OCI-LY3 (cell line): Measurements from ENCODE around the gene MXI1.
"Not testable (repeated sequence)": the region's sequence is repeated elsewhere in the genome, so short reads cannot be mapped to it uniquely, and the experiment has no call there.

Experiments
- H2AFZ ChIP-seq: fragments of 200-600, 300-600 bp; shearing (Covaris generic); 2 replicates; pipeline ENCODE4 v1.6.0; 2014; ENCODE audit warnings: antibody characterized with exemption, low read depth, low read length
- H3K27ac ChIP-seq: fragments of 200-600, 300-600 bp; sonication (generic); 2 replicates; pipeline ENCODE4 v1.5.1; 2014; ENCODE audit warnings: mild to moderate bottlenecking, low read length, moderate library complexity, mixed read lengths
- H3K27me3 ChIP-seq: fragments of 200-600, 300-600 bp; sonication (generic); 2 replicates; pipeline ENCODE4 v1.6.1; 2014; ENCODE audit warnings: low read depth, low read length, mixed read lengths
- H3K36me3 ChIP-seq: fragments of 200-600, 300-600 bp; sonication (generic); replicated peaks from 2 replicates; pipeline ENCODE3; 2014; ENCODE audit warnings: low read depth, low read length, mixed read lengths
- H3K4me1 ChIP-seq: fragments of 300-600, 200-600 bp; sonication (generic); 2 replicates; pipeline ENCODE4 v1.6.1; 2014; ENCODE audit warnings: low read length, mixed read lengths
- H3K4me2 ChIP-seq: fragments of 200-600, 300-600 bp; sonication (generic); 2 replicates; pipeline ENCODE4 v1.6.1; 2014; ENCODE audit warnings: low read length, mixed read lengths
- H3K4me3 ChIP-seq: fragments of 300-600, 200-600 bp; sonication (generic); 2 replicates; pipeline ENCODE4 v1.5.1; 2014; ENCODE audit warnings: antibody characterized with exemption, mild to moderate bottlenecking, low read length, moderate library complexity
- H3K79me2 ChIP-seq: fragments of 300-600, 200-600 bp; shearing (Covaris generic); 2 replicates; pipeline ENCODE4 v1.6.1; 2014; ENCODE audit warnings: mild to moderate bottlenecking, low read length, mixed read lengths
- H3K9ac ChIP-seq: fragments of 300-600, 200-600 bp; shearing (Covaris generic); 2 replicates; pipeline ENCODE4 v1.6.0; 2014; ENCODE audit warnings: mild to moderate bottlenecking, low read length, moderate library complexity
- H3K9me3 ChIP-seq: fragments of 200-600, 300-600 bp; shearing (Covaris generic); 2 replicates; pipeline ENCODE4 v1.6.1; 2014; ENCODE audit warnings: low read length, mixed read lengths; ENCODE audit not compliant: insufficient read depth
- H4K20me1 ChIP-seq: fragments of 200-600, 300-600 bp; sonication (generic); 2 replicates; pipeline ENCODE4 v1.6.1; 2016; ENCODE audit warnings: low read length, mixed read lengths; ENCODE audit not compliant: insufficient read depth
- EZH2phosphoT487 ChIP-seq: fragments of 200-600 bp; shearing (Covaris generic); IDR thresholded peaks from 2 replicates; pipeline ENCODE4 v1.6.1; 2018; ENCODE audit warnings: antibody characterized with exemption, mixed run types, low read depth
- TF ChIP-seq, protein P1 (sequence below): fragments of 200-600, 300-600 bp; sonication (generic); IDR thresholded peaks from 2 replicates; pipeline ENCODE4 v1.5.1; 2014; ENCODE audit warnings: antibody characterized with exemption, low read length, low read depth

MXI1 gene

DNA sequence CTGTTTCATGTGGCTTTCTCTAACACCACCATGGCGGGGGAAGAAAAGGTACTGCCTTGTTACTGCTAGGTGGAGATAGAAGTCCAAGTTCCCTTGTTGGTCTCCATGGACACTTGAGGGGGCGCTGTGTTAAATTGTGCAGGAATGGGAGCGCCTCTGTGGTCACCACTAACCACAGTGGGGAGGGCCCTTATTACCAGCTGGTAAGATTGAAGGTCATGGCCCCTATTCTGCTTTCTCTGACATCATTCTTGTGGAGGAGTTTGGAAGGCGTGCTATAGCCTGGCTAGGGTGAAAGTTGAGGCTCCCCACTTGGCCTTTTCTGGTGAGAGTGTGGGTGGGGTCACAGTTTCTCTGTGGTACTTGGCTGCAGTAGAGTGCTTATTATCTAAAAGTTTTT, 14.9 kb upstream of the MXI1 start:
- no peaks in the 10 kb centered on the region for H4K20me1 ChIP-seq
- no peaks in the 10 kb centered on the region for H3K79me2 ChIP-seq
- H3K4me3 ChIP-seq: no peak overlapping the region
- peaks cover 11% of the 10 kb centered on the region for H3K4me1 ChIP-seq
- H3K36me3 ChIP-seq: no peaks in the 10 kb centered on the region
- H3K4me2 ChIP-seq: no peak overlapping the region
- H3K27me3 ChIP-seq: peaks cover 12% of the 10 kb centered on the region; the same call in 1 of the 2 replicates
- H3K27ac ChIP-seq: no peak overlapping the region
- TF ChIP-seq, protein P1, sequence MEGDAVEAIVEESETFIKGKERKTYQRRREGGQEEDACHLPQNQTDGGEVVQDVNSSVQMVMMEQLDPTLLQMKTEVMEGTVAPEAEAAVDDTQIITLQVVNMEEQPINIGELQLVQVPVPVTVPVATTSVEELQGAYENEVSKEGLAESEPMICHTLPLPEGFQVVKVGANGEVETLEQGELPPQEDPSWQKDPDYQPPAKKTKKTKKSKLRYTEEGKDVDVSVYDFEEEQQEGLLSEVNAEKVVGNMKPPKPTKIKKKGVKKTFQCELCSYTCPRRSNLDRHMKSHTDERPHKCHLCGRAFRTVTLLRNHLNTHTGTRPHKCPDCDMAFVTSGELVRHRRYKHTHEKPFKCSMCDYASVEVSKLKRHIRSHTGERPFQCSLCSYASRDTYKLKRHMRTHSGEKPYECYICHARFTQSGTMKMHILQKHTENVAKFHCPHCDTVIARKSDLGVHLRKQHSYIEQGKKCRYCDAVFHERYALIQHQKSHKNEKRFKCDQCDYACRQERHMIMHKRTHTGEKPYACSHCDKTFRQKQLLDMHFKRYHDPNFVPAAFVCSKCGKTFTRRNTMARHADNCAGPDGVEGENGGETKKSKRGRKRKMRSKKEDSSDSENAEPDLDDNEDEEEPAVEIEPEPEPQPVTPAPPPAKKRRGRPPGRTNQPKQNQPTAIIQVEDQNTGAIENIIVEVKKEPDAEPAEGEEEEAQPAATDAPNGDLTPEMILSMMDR: no peak
- TF ChIP-seq EZH2phosphoT487: no peak
- H3K9me3 ChIP-seq: no peaks in the 10 kb centered on the region
- H2AFZ ChIP-seq: no peak overlapping the region
- no peak overlapping the region for H3K9ac ChIP-seq

DNA sequence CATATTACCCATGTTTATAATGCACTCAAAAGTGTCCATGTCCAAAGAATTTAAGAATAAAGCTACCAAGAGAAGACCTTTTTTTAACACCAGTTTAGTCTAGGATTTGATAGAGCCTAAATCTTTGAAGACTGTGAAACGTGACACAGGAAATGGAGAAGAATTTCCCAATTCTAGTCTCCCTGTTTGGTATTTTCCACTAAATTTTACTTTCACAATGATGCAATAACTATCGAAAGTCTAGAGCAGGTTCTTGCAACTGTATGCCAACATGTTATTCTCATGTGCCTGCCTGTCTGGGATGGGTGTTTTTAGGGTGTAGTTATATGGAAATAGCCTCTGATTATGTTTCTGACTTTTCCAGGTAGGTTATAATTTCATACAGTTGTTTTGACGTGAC, 6.9 kb upstream of the MXI1 start:
- H3K27me3 ChIP-seq: peaks cover 21% of the 10 kb centered on the region

DNA sequence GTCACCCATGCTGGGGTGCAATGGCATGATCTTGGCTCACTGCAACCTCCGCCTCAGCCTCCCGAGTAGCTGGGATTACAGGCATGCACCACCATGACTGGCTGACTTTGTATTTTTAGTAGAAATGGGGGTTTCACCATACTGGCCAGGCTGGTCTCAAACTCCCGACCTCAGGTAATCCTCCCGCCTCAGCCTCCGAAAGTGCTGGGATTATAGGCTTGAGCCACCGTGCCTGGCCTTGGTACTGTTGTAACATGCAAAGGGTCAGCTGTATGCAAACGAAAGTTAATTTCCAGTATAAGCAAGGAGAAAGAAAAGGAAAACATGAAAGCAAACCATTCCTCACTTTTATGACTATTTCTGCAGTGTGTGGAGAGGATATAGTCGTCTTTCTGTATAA, 6.4 kb upstream of the MXI1 start:
- H3K27me3 ChIP-seq: peaks cover 23% of the 10 kb centered on the region
- not testable (repeated sequence) for H3K4me3 ChIP-seq, H3K4me2 ChIP-seq, H3K9me3 ChIP-seq, H3K4me1 ChIP-seq, H2AFZ ChIP-seq, H4K20me1 ChIP-seq, H3K9ac ChIP-seq, H3K27ac ChIP-seq, H3K79me2 ChIP-seq, H3K36me3 ChIP-seq

More for the DNA sequence above, 6.9 kb upstream of the MXI1 start:
- no peak overlapping the region for H2AFZ ChIP-seq
- H3K79me2 ChIP-seq: no peaks in the 10 kb centered on the region
- no peak overlapping the region for H3K27ac ChIP-seq
- H3K36me3 ChIP-seq: no peaks in the 10 kb centered on the region
- H3K4me2 ChIP-seq: no peak overlapping the region
- TF ChIP-seq, protein P1: no peak
- TF ChIP-seq EZH2phosphoT487: no peak
- no peak overlapping the region for H3K9ac ChIP-seq
- H3K9me3 ChIP-seq: no peaks in the 10 kb centered on the region
- H3K4me1 ChIP-seq: peaks cover 4% of the 10 kb centered on the region; the same call in 1 of the 2 replicates
- no peak overlapping the region for H3K4me3 ChIP-seq
- H4K20me1 ChIP-seq: no peaks in the 10 kb centered on the region

DNA sequence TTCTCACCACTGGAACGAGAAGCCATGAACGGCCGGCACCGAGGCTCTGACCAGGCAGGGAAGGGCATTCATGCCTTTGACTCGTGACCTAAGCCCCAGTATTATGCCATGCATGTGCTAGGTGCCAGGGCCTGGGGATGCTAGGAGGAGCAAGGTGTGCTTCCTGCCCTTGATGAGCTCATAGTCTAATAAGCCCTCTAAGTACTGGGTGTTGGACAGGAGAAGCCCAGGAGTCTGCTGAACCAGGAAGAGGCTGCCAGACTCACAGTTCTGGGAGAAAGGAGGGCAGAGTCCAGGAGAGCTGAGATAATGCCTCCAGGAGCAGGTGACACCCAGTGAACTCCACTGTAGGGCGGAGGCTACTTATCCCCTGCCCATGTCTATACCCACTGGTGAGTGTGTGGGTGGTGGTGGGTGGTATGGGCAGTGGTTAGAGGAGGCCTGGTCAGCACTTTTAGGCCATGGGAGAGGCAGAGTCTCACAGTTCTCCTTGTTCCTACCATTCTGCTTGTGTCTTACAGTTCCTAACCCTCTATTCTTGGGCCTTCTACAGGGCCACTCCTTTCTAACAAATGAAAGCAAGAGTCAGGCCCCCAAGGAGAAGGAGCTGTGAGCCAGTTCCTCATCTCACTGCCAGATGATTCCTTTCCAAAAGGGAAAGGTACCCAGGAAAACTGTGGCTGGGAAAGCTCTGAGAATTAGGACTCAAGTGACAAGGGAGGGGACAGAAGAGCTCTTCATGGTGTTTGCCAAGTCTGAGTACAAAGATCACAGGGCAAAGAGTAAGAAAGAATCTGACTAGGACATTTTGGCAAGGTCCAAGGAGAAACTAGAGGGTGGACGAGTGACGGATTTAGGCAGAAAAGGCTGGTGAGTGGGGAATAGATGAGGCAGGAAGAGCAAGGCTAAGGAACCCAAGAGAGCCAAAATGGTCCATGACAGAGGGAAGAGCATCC, 3.6 kb upstream of the MXI1 start:
- H3K27ac ChIP-seq: no peak overlapping the region
- H3K36me3 ChIP-seq: no peaks in the 10 kb centered on the region
- TF ChIP-seq, protein P1: no peak
- TF ChIP-seq EZH2phosphoT487: no peak
- no peaks in the 10 kb centered on the region for H4K20me1 ChIP-seq
- H3K27me3 ChIP-seq: peaks cover 23% of the 10 kb centered on the region
- no peaks in the 10 kb centered on the region for H3K79me2 ChIP-seq
- no peak overlapping the region for H3K4me2 ChIP-seq
- H3K4me3 ChIP-seq: no peak overlapping the region
- H3K9me3 ChIP-seq: no peaks in the 10 kb centered on the region
- H2AFZ ChIP-seq: no peak overlapping the region
- no peak overlapping the region for H3K9ac ChIP-seq
- H3K4me1 ChIP-seq: peaks cover 16% of the 10 kb centered on the region
